A673 (cell line): ENCODE measurements around the gene SYVN1.

ENCODE experiments used
- EZH2 ChIP-seq: fragments of 200-600 bp; sonication (generic); IDR thresholded peaks from 2 replicates; pipeline ENCODE4 v1.6.1; 2017; ENCODE audit warnings: borderline replicate concordance, low read depth, mild to moderate bottlenecking, mixed read lengths, antibody characterized with exemption, low read length; ENCODE audit not compliant: poor library complexity, severe bottlenecking
- TF ChIP-seq, protein P1 (sequence below): fragments of 300-800, 200-600 bp; sonication (generic); conservative IDR thresholded peaks from 2 replicates; pipeline ENCODE4 v1.5.1; 2017; ENCODE audit warnings: low read depth, mild to moderate bottlenecking, antibody characterized with exemption, low read length, moderate library complexity, mixed read lengths

DNA sequence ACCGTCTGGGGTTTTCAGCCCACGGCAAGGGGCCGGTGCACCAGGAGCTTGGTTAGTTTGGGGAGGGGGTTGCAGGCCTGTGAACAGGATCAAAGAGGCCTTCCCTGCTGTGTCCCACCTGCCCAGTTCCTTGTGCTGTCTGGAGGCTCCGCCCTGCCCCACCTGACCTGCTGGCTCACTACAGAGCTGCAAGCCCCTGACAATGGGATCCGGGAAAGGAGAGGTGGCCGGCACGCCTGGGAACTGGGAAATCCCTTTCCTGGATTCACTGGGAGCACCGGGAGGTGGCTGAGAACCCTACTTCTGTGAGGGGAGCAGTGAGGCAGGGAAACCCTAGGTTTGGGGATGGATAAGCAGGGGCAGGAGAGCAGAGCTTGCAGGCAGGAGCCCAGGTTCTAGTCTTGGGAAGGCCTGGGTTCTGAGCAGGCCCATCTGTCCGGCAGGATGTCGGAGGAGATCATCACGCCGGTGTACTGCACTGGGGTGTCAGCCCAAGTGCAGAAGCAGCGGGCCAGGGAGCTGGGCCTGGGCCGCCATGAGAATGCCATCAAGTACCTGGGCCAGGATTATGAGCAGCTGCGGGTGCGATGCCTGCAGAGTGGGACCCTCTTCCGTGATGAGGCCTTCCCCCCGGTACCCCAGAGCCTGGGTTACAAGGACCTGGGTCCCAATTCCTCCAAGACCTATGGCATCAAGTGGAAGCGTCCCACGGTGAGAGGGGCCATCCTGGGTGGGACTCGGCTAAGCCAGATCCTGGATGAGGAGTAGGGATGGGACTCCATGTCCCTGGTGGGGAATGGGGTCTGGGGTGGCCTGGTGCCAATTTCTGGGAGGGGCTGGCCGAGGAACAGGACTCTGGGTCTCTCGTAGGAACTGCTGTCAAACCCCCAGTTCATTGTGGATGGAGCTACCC, 48.2 kb upstream of the SYVN1 start:
- TF ChIP-seq, protein P1, sequence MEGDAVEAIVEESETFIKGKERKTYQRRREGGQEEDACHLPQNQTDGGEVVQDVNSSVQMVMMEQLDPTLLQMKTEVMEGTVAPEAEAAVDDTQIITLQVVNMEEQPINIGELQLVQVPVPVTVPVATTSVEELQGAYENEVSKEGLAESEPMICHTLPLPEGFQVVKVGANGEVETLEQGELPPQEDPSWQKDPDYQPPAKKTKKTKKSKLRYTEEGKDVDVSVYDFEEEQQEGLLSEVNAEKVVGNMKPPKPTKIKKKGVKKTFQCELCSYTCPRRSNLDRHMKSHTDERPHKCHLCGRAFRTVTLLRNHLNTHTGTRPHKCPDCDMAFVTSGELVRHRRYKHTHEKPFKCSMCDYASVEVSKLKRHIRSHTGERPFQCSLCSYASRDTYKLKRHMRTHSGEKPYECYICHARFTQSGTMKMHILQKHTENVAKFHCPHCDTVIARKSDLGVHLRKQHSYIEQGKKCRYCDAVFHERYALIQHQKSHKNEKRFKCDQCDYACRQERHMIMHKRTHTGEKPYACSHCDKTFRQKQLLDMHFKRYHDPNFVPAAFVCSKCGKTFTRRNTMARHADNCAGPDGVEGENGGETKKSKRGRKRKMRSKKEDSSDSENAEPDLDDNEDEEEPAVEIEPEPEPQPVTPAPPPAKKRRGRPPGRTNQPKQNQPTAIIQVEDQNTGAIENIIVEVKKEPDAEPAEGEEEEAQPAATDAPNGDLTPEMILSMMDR: no peak
- no peak for TF ChIP-seq EZH2
